Liver (tissue), 9 donors: ENCODE measurements around the gene C1R. TPM values are rescaled to one million over a fixed set of nuclear protein-coding genes. Genes with fewer than 3 reads are reported as not detected.

Experiments used
- DNase-seq: peaks from one replicate; pipeline ENCODE4 v3.0.0-alpha.2; 2017; ENCODE audit warnings: low spot score
- H3K27ac ChIP-seq, 2 donors: one replicate each; pipeline ENCODE4 v1.7.0; 2013; ENCODE audit warnings: inconsistent platforms in 2 of 2, low read length in 2 of 2, control low read depth in 1 of 2, low read depth in 1 of 2, mild to moderate bottlenecking in 1 of 2
- H3K27me3 ChIP-seq, 4 donors: one replicate each; pipeline versions ENCODE4 v1.6.1 to v1.7.0; 2013; ENCODE audit warnings: low read length in 3 of 4, inconsistent platforms in 1 of 4, mild to moderate bottlenecking in 1 of 4, moderate library complexity in 1 of 4; ENCODE audit not compliant: control insufficient read depth in 4 of 4, insufficient read depth in 4 of 4
- H3K36me3 ChIP-seq, 4 donors: one replicate each; pipeline versions ENCODE4 v1.6.1 to v1.7.0; 2013; ENCODE audit warnings: low read length in 3 of 4, mild to moderate bottlenecking in 3 of 4, low read depth in 1 of 4, moderate library complexity in 1 of 4; ENCODE audit not compliant: control insufficient read depth in 4 of 4, insufficient read depth in 3 of 4
- H3K4me1 ChIP-seq, 4 donors: one replicate each; pipeline versions ENCODE4 v1.6.1 to v1.7.0; 2013; ENCODE audit warnings: low read length in 3 of 4, mild to moderate bottlenecking in 3 of 4, moderate library complexity in 1 of 4; ENCODE audit not compliant: control insufficient read depth in 4 of 4, insufficient read depth in 4 of 4
- H3K4me3 ChIP-seq, 3 donors: one replicate each; pipeline versions ENCODE4 v1.6.1 to v1.7.0; 2013; ENCODE audit warnings: low read length in 3 of 3, control low read depth in 1 of 3, low read depth in 1 of 3, mild to moderate bottlenecking in 1 of 3
- H3K9ac ChIP-seq, 2 donors: one replicate each; pipeline ENCODE4 v1.7.0; 2013; ENCODE audit warnings: low read length in 2 of 2, mild to moderate bottlenecking in 2 of 2, moderate library complexity in 2 of 2, control low read depth in 1 of 2, low read depth in 1 of 2
- H3K9me3 ChIP-seq, 4 donors: one replicate each; pipeline versions ENCODE4 v1.6.1 to v1.7.0; 2013; ENCODE audit warnings: low read length in 3 of 4; ENCODE audit not compliant: control insufficient read depth in 4 of 4
- ATF3 ChIP-seq: IDR thresholded peaks from 2 replicates; pipeline ENCODE4 v1.6.1; 2016; ENCODE audit warnings: antibody characterized with exemption
- CTCF ChIP-seq: fragments of 150-350 bp; IDR thresholded peaks from 2 replicates; pipeline ENCODE4 v1.5.1; 2017; ENCODE audit warnings: improper control_type of control experiment, low read depth, low read length; ENCODE audit not compliant: missing input control
- GABPA ChIP-seq, 2 donors: IDR thresholded peaks in 1 of 2; conservative IDR thresholded peaks in 1 of 2; 2 replicates each; pipeline ENCODE4 v1.6.1; 2016; ENCODE audit warnings: antibody characterized with exemption in 2 of 2, mild to moderate bottlenecking in 1 of 2, moderate library complexity in 1 of 2
- HNF4A ChIP-seq, 2 donors: conservative IDR thresholded peaks; 2 replicates each; pipeline ENCODE4 v1.6.1; 2016; ENCODE audit warnings: antibody characterized with exemption in 2 of 2, mild to moderate bottlenecking in 2 of 2
- HNF4G ChIP-seq: IDR thresholded peaks from 2 replicates; pipeline ENCODE4 v1.6.1; 2016; ENCODE audit warnings: antibody characterized with exemption
- MAX ChIP-seq: IDR thresholded peaks from 2 replicates; pipeline ENCODE4 v1.6.1; 2016; ENCODE audit warnings: antibody characterized with exemption
- NR2F2 ChIP-seq: IDR thresholded peaks from 2 replicates; pipeline ENCODE4 v1.6.1; 2016; ENCODE audit warnings: antibody characterized with exemption
- RAD21 ChIP-seq, 2 donors: IDR thresholded peaks; 2 replicates each; pipeline ENCODE4 v1.6.1; 2016; ENCODE audit warnings: antibody characterized with exemption in 2 of 2, mild to moderate bottlenecking in 2 of 2
- REST ChIP-seq: IDR thresholded peaks from 2 replicates; pipeline ENCODE4 v1.6.1; 2016; ENCODE audit warnings: antibody characterized with exemption, mild to moderate bottlenecking
- RXRA ChIP-seq, 2 donors: IDR thresholded peaks; 2 replicates each; pipeline ENCODE4 v1.6.1; 2017 to 2018; ENCODE audit warnings: antibody characterized with exemption in 2 of 2, mild to moderate bottlenecking in 1 of 2
- SP1 ChIP-seq: IDR thresholded peaks from 2 replicates; pipeline ENCODE4 v1.6.1; 2018; ENCODE audit warnings: antibody characterized with exemption, mild to moderate bottlenecking
- ZBTB33 ChIP-seq: IDR thresholded peaks from 2 replicates; pipeline ENCODE4 v1.6.1; 2016; ENCODE audit warnings: antibody characterized with exemption
- WGBS: extraction: QIAGEN DNeasy Blood & Tissue Kit; methylation state at CpG from one replicate; pipeline ENCODE4 v1.1.7; 2013; 5-methylcytosine and 5-hydroxymethylcytosine counted together
- polyA plus RNA-seq, 2 donors: library from polyadenylated mRNA; stranded (reverse) in 1 of 2; unstranded in 1 of 2; fragments of 200-250 nt in 1 of 2; fragments of >200 nt in 1 of 2; fragmentation: Nextera tagmentation in 1 of 2; extraction: Ambion mirVana in 1 of 2; gene quantifications; one replicate each; pipeline versions ENCODE4 v1.2.1 to v1.2.3, GENCODE V29; 2013 to 2015
- total RNA-seq, 2 donors: library from RNA; depleted of rRNA; stranded (reverse); fragments of >200 nt; gene quantifications; one replicate each; pipeline ENCODE4 v1.2.3, GENCODE V29; 2014
- donor health status: healthy.
- donor health status: healthy.
- donor health status: healthy.
- donor health status: healthy.
- donor health status: healthy.

C1R gene
- total and polyA plus RNA-seq, 4 donors = 211 to 1,822 (median 1,153) TPM

- peaks cover 0 to 3% (median 1%) of the 10 kb centered on the region in 4 donors for H3K36me3 ChIP-seq
- no peak for DNase-seq
- TF ChIP-seq ZBTB33 = no peak
- no peak for TF ChIP-seq MAX
- no peak for TF ChIP-seq SP1
- no peak for TF ChIP-seq GABPA (IDR thresholded peaks at IDR 0.05 in 1 of 2, conservative IDR thresholded peaks at IDR 0.05 in 1 of 2)
- no peak for TF ChIP-seq REST
- no peak overlapping the region for H3K4me3 ChIP-seq
- H3K27ac ChIP-seq = no peak overlapping the region
- no peaks in the 10 kb centered on the region for H3K9me3 ChIP-seq
- peaks cover 1 to 55% (median 40%) of the 10 kb centered on the region in 4 donors for H3K4me1 ChIP-seq
- H3K9ac ChIP-seq = no peak overlapping the region
- H3K27me3 ChIP-seq = no peaks in the 10 kb centered on the region
- 89% methylated on average over 6 of the region's 6 CpGs for WGBS
These were observed 22.6 kb upstream of the C1R start for GRCh38 chr12:7114851-7115250.

- no peak overlapping the region for H3K4me3 ChIP-seq
- DNase-seq = no peak
These were observed 21.8 kb upstream of the C1R start for GRCh38 chr12:7114008-7114407.

GRCh38 chr12:7113389-7113871 is 21.2 kb upstream of the C1R start:
- no peaks in the 10 kb centered on the region for H3K27me3 ChIP-seq
- no peak overlapping the region for H3K4me3 ChIP-seq
- TF ChIP-seq HNF4G = no peak
- peak; percentile 80 to 86 for TF ChIP-seq RAD21 (IDR thresholded peaks at IDR 0.05)
- no peak for TF ChIP-seq RXRA (IDR thresholded peaks at IDR 0.05)
- TF ChIP-seq CTCF = peak; percentile 91
- TF ChIP-seq HNF4A (conservative IDR thresholded peaks at IDR 0.05) = peak in 1 of 2 donors; percentile 21
- no peak for TF ChIP-seq SP1
- no peaks in the 10 kb centered on the region for H3K9me3 ChIP-seq
- peaks cover 4 to 51% (median 40%) of the 10 kb centered on the region in 4 donors for H3K4me1 ChIP-seq
- peak overlapping the region in 1 of 2 donors; percentile 14 for H3K27ac ChIP-seq
- DNase-seq = no peak
- no peak overlapping the region for H3K9ac ChIP-seq
- peaks cover 0 to 3% (median 1%) of the 10 kb centered on the region in 4 donors for H3K36me3 ChIP-seq
- WGBS = 36% methylated on average over 5 of the region's 5 CpGs

More at GRCh38 chr12:7114008-7114407, 21.8 kb upstream of the C1R start:
- 88% methylated on average over 11 of the region's 11 CpGs for WGBS
- Histone ChIP-seq H3K36me3 (peaks cover 0 to 3% (median 1%) of the 10 kb centered on the region in 4 donors), H3K4me1 (peaks cover 4 to 56% (median 44%) of the 10 kb centered on the region in 4 donors), H3K27me3 (no peaks in the 10 kb centered on the region), H3K27ac (no peak overlapping the region), H3K9ac (no peak overlapping the region), H3K9me3 (no peaks in the 10 kb centered on the region)
- TF ChIP-seq NR2F2 (no peak), ATF3 (no peak)
